CD14-positive monocyte (primary cell): ENCODE measurements around the gene SLC38A10. TPM values are rescaled to one million over a fixed set of nuclear protein-coding genes. Genes with fewer than 3 reads are reported as not detected.

Experiments used
- DNase-seq, 3 donors: peaks; one replicate each; pipeline ENCODE4 v3.0.0-alpha.2; 2011 to 2022
- H2AFZ ChIP-seq: 2 replicates; pipeline ENCODE4 v1.6.0; 2012; ENCODE audit warnings: mild to moderate bottlenecking, low read depth, low read length, inconsistent platforms; ENCODE audit not compliant: insufficient read depth, poor library complexity, severe bottlenecking
- H3K27ac ChIP-seq, 2 donors: 1 replicate in 1 of 2; 2 replicates in 1 of 2; pipeline ENCODE4 v1.5.1; 2012 to 2013; ENCODE audit warnings: low read length in 2 of 2, control low read depth in 1 of 2, inconsistent platforms in 1 of 2, low read depth in 1 of 2, mild to moderate bottlenecking in 1 of 2
- H3K27me3 ChIP-seq, 2 donors: one replicate each; pipeline versions ENCODE4 v1.6.0 to v1.6.1; 2011 to 2013; ENCODE audit warnings: low read length in 2 of 2; ENCODE audit not compliant: control insufficient read depth in 2 of 2, insufficient read depth in 2 of 2
- H3K36me3 ChIP-seq, 2 donors: replicated peaks in 1 of 2; 1 replicate in 1 of 2; 2 replicates in 1 of 2; pipeline versions ENCODE4 v1.5.1 to v1.6.1; 2012 to 2013; ENCODE audit warnings: low read length in 2 of 2, control low read depth in 1 of 2, inconsistent platforms in 1 of 2, mild to moderate bottlenecking in 1 of 2; ENCODE audit not compliant: insufficient read depth in 2 of 2, control insufficient read depth in 1 of 2
- H3K4me1 ChIP-seq, 2 donors: 1 replicate in 1 of 2; 2 replicates in 1 of 2; pipeline versions ENCODE4 v1.5.1 to v1.6.1; 2012 to 2013; ENCODE audit warnings: low read length in 2 of 2, control low read depth in 1 of 2, inconsistent platforms in 1 of 2, mild to moderate bottlenecking in 1 of 2, moderate library complexity in 1 of 2; ENCODE audit not compliant: insufficient read depth in 2 of 2, control insufficient read depth in 1 of 2
- H3K4me2 ChIP-seq: replicated peaks from 2 replicates; pipeline ENCODE3; 2012; ENCODE audit warnings: low read length, moderate library complexity, mild to moderate bottlenecking; ENCODE audit not compliant: poor library complexity, severe bottlenecking; ENCODE audit errors: extremely low read depth
- H3K4me3 ChIP-seq, 3 experiments: fragments of 200-600 bp in 1 of 3; sonication (generic) in 1 of 3; replicated peaks in 1 of 3; 1 replicate in 2 of 3; 2 replicates in 1 of 3; pipeline ENCODE4 v1.5.1; 2011 to 2013; ENCODE audit warnings: low read length in 3 of 3, mild to moderate bottlenecking in 3 of 3, control low read depth in 2 of 3, low read depth in 2 of 3, inconsistent platforms in 1 of 3, moderate library complexity in 1 of 3
- H3K79me2 ChIP-seq: 2 replicates; pipeline ENCODE4 v1.6.0; 2012; ENCODE audit warnings: mild to moderate bottlenecking, control low read depth, inconsistent platforms, low read length, moderate library complexity; ENCODE audit not compliant: insufficient read depth
- H3K9ac ChIP-seq: 2 replicates; pipeline ENCODE4 v1.6.0; 2017; ENCODE audit warnings: low read length, mild to moderate bottlenecking; ENCODE audit not compliant: insufficient read depth, poor library complexity, severe bottlenecking
- H3K9me3 ChIP-seq, 2 donors: replicated peaks in 1 of 2; 1 replicate in 1 of 2; 2 replicates in 1 of 2; pipeline versions ENCODE4 v1.5.1 to v1.6.1; 2012 to 2013; ENCODE audit warnings: low read length in 2 of 2, control low read depth in 1 of 2; ENCODE audit not compliant: control insufficient read depth in 1 of 2, insufficient read depth in 1 of 2
- H4K20me1 ChIP-seq: 2 replicates; pipeline ENCODE4 v1.6.0; 2012; ENCODE audit warnings: mild to moderate bottlenecking, low read length, control low read depth, moderate library complexity; ENCODE audit not compliant: insufficient read depth
- H3K27ac Mint-ChIP-seq, 7 donors: one replicate each; pipeline ENCODE4 v1.8.0; 2020; ENCODE audit warnings: mild to moderate bottlenecking in 7 of 7, mixed read lengths in 7 of 7, moderate library complexity in 6 of 7, inconsistent platforms in 2 of 7
- H3K27me3 Mint-ChIP-seq, 3 donors: one replicate each; pipeline ENCODE4 v1.8.0; 2021 to 2022; ENCODE audit warnings: low read depth in 3 of 3, mild to moderate bottlenecking in 3 of 3, mixed read lengths in 3 of 3, moderate library complexity in 3 of 3, inconsistent platforms in 1 of 3
- H3K36me3 Mint-ChIP-seq, 2 donors: one replicate each; pipeline ENCODE4 v1.8.0; 2020; ENCODE audit warnings: mixed read lengths in 2 of 2, inconsistent platforms in 1 of 2, mild to moderate bottlenecking in 1 of 2
- H3K4me1 Mint-ChIP-seq: one replicate; pipeline ENCODE4 v1.8.0; 2020; ENCODE audit warnings: mild to moderate bottlenecking, mixed read lengths
- H3K4me3 Mint-ChIP-seq, 2 donors: one replicate each; pipeline ENCODE4 v1.8.0; 2020; ENCODE audit warnings: mild to moderate bottlenecking in 2 of 2, mixed read lengths in 2 of 2, moderate library complexity in 1 of 2
- H3K9me3 Mint-ChIP-seq, 7 donors: one replicate each; pipeline ENCODE4 v1.8.0; 2020 to 2022; ENCODE audit warnings: mixed read lengths in 7 of 7, mild to moderate bottlenecking in 6 of 7, moderate library complexity in 6 of 7, inconsistent platforms in 2 of 7
- WGBS: methylation state at CpG from one replicate; pipeline ENCODE4 v1.1.5; 2013; ENCODE audit warnings: missing lambda C conversion rate; ENCODE audit not compliant: insufficient coverage; 5-methylcytosine and 5-hydroxymethylcytosine counted together
- intact Hi-C, 2 donors: fragments of 100-400 bp; cut with micrococcal nuclease; formaldehyde crosslinking; loops; one replicate each; pipeline versions ENCODE4 v1.15.0 to v1.15.1; 2023
- polyA plus RNA-seq, 3 donors: library from polyadenylated mRNA; depleted of rRNA in 1 of 3; unstranded in 2 of 3; stranded (reverse) in 1 of 3; fragments of 300-500 nt in 2 of 3; fragments of >200 nt in 1 of 3; fragmentation: Illumina TruSeq in 2 of 3; gene quantifications; 1 replicate in 2 of 3; 2 replicates in 1 of 3; pipeline ENCODE4 v1.2.3, GENCODE V29; 2012 to 2021
- TF ChIP-seq, protein P1 (sequence below): fragments of 200-600 bp; IDR thresholded peaks from one replicate; pipeline ENCODE4 v1.8.0; 2022; ENCODE audit warnings: antibody characterized with exemption, mild to moderate bottlenecking

The SLC38A10 gene
- polyA plus RNA-seq, 3 donors, result 50.8 to 76.1 (median 68.4) TPM

DNA sequence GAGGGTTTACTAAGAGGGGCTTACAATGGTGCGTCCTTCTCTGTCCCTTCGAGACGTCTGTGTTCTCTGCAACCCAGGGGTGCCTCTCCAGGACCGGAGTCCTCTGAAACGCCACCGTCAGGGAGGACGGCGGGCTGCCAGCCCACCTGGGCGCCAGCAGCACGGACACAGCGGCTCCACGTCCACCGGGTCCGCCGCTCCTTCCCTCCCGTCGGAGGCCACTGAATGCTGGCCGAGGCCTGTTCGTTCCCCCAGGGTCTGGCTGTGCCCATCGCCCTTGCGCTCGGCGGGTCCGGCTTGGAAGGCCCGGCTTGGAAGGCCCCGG is 56.7 kb downstream of the SLC38A10 start:
- H3K4me1 Mint-ChIP-seq, result peaks cover 43% of the 10 kb centered on the region
- Histone ChIP-seq H3K27me3 (no peaks in the 10 kb centered on the region), H3K27ac (peak overlapping the region in 1 of 2 donors; percentile 82), H3K9me3 (no peaks in the 10 kb centered on the region), H3K36me3 (peaks cover 18 to 33% of the 10 kb centered on the region in 2 donors), H3K79me2 (peaks cover 67% of the 10 kb centered on the region), H3K9ac (peak overlapping the region; percentile 97), H3K4me3 (peak overlapping the region; percentile 69 to 99 (median 70)), H4K20me1 (peaks cover 59% of the 10 kb centered on the region), H3K4me1 (peaks cover 21 to 36% of the 10 kb centered on the region in 2 donors), H3K4me2 (peak overlapping the region; percentile 99), H2AFZ (peak overlapping the region; percentile 88)
- DNase-seq, result no peak
- H3K9me3 Mint-ChIP-seq, result peaks cover 0 to 2% (median 0%) of the 10 kb centered on the region in 7 donors
- H3K27ac Mint-ChIP-seq, result peak overlapping the region in 3 of 7 donors; percentile 50 to 71 (median 51)
- TF ChIP-seq, protein P1, sequence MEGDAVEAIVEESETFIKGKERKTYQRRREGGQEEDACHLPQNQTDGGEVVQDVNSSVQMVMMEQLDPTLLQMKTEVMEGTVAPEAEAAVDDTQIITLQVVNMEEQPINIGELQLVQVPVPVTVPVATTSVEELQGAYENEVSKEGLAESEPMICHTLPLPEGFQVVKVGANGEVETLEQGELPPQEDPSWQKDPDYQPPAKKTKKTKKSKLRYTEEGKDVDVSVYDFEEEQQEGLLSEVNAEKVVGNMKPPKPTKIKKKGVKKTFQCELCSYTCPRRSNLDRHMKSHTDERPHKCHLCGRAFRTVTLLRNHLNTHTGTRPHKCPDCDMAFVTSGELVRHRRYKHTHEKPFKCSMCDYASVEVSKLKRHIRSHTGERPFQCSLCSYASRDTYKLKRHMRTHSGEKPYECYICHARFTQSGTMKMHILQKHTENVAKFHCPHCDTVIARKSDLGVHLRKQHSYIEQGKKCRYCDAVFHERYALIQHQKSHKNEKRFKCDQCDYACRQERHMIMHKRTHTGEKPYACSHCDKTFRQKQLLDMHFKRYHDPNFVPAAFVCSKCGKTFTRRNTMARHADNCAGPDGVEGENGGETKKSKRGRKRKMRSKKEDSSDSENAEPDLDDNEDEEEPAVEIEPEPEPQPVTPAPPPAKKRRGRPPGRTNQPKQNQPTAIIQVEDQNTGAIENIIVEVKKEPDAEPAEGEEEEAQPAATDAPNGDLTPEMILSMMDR, result no peak
- WGBS, result 1% methylated on average over 26 of the region's 26 CpGs
- peak overlapping the region; percentile 77 to 88 for H3K4me3 Mint-ChIP-seq
- peaks cover 16 to 38% of the 10 kb centered on the region in 2 donors for H3K36me3 Mint-ChIP-seq
- no peaks in the 10 kb centered on the region for H3K27me3 Mint-ChIP-seq
- intact Hi-C loops, result loop anchor here in 1 of 2 donors (2.0 kb wide), 1 partner anchor 16 kb away; the partner anchor contains the start of gene CEP131

DNA sequence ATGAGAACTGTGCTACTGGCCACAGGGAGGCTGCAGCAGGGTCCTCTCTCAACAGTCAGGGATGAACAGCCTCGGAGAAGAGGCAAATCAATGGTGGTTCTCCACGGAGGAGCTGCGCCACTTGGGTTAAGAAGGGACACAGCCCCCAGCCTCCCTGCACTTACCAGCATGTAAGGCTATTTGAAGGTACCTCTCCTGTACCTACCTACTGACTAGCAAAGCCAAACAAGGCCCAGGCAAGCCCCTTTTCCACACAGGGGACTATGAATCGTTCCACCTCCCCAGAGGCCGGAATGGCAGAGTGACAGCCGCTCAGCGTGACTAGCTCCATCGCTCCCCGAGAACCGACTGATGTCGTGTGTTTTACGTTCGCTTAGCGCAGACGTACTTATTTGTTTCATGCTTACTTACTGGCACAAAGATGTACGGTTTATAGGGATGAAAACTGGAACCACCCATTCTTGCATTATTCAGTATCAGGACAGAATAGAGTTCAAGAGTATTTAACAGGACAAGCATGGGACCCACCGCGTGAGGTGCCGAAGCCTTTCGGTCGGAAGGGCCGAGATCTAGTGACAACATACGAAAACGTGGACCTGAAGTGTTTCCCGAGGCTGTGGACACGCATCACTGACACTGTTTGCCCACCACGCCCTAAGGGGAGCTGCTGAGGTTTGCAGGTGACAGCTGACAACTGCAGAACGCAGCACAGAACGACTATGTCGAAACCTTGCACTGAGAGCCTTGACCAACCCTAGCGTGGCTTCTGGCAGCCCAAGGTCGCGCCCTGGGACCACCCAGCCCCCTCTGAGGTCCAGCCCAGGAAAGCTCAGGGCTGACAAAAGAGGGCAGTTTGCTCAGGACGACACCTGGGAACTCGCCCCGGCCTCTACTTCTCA is 57.3 kb downstream of the SLC38A10 start:
- Histone ChIP-seq H3K9ac (peak overlapping the region; percentile 97), H3K27me3 (no peaks in the 10 kb centered on the region), H3K4me2 (peak overlapping the region; percentile 99), H3K36me3 (peaks cover 24 to 39% of the 10 kb centered on the region in 2 donors), H3K79me2 (peaks cover 67% of the 10 kb centered on the region), H3K9me3 (no peaks in the 10 kb centered on the region), H4K20me1 (peaks cover 62% of the 10 kb centered on the region), H3K4me3 (peak overlapping the region; percentile 69 to 99 (median 70)), H3K27ac (peak overlapping the region in 1 of 2 donors; percentile 82), H2AFZ (peak overlapping the region; percentile 88), H3K4me1 (peaks cover 21 to 36% of the 10 kb centered on the region in 2 donors)
- intact Hi-C loops, result loop anchor here in 1 of 2 donors (2.0 kb wide), 1 partner anchor 15 kb away; the partner anchor contains the start of gene CEP131
- H3K4me1 Mint-ChIP-seq, result peaks cover 43% of the 10 kb centered on the region
- H3K27ac Mint-ChIP-seq, result peak overlapping the region in 3 of 7 donors; percentile 45 to 71 (median 51)
- H3K9me3 Mint-ChIP-seq, result peaks cover 0 to 2% (median 0%) of the 10 kb centered on the region in 7 donors
- H3K27me3 Mint-ChIP-seq, result no peaks in the 10 kb centered on the region
- H3K4me3 Mint-ChIP-seq, result peak overlapping the region; percentile 77 to 88
- WGBS, result 67% methylated on average over 36 of the region's 36 CpGs
- H3K36me3 Mint-ChIP-seq, result peaks cover 21 to 44% of the 10 kb centered on the region in 2 donors
- DNase-seq, result no peak
- TF ChIP-seq, protein P1, result no peak
